ENCODE data around the gene FBXL7.

The FBXL7 gene

GRCh38 chr5:15612915-15613635 is 113.1 kb downstream of the FBXL7 start:
- no peak for DNase-seq (ENCODE audit: low read depth, low spot score)

GRCh38 chr5:15614679-15615078 is 114.7 kb downstream of the FBXL7 start:
- DNase-seq (ENCODE audit: low read depth, low spot score) = no peak

- no peak for DNase-seq (ENCODE audit: low read depth, low spot score)
Observed at GRCh38 chr5:15615859-15616258, 115.9 kb downstream of the FBXL7 start.

GRCh38 chr5:15618938-15619337 is 119.0 kb downstream of the FBXL7 start:
- no peak for DNase-seq (ENCODE audit: low read depth, low spot score)

GRCh38 chr5:15620501-15620900 is 120.5 kb downstream of the FBXL7 start:
- no peak for DNase-seq (ENCODE audit: low read depth, low spot score)

GRCh38 chr5:15621094-15621493 is 121.1 kb downstream of the FBXL7 start:
- no peak for DNase-seq (ENCODE audit: low read depth, low spot score)

- no peak for DNase-seq (ENCODE audit: low read depth, low spot score)
Observed at GRCh38 chr5:15623794-15624193, 123.8 kb downstream of the FBXL7 start.

- no peak for DNase-seq (ENCODE audit: low read depth, low spot score)
Observed at GRCh38 chr5:15627109-15627508, 127.1 kb downstream of the FBXL7 start.

GRCh38 chr5:15627647-15628046 is 127.7 kb downstream of the FBXL7 start:
- no peak for DNase-seq (ENCODE audit: low read depth, low spot score)

- no peak for DNase-seq (ENCODE audit: low read depth, low spot score)
Observed at GRCh38 chr5:15630441-15630840, 130.5 kb downstream of the FBXL7 start.

- DNase-seq (ENCODE audit: low read depth, low spot score) = no peak
Observed at GRCh38 chr5:15634591-15635288, 134.8 kb downstream of the FBXL7 start.

GRCh38 chr5:15635289-15635616 is 135.3 kb downstream of the FBXL7 start:
- DNase-seq (ENCODE audit: low read depth, low spot score) = no peak

- no peak for DNase-seq (ENCODE audit: low read depth, low spot score)
Observed at GRCh38 chr5:15637345-15637744, 137.4 kb downstream of the FBXL7 start.

GRCh38 chr5:15637886-15638285 is 137.9 kb downstream of the FBXL7 start:
- no peak for DNase-seq (ENCODE audit: low read depth, low spot score)

- no peak for DNase-seq (ENCODE audit: low read depth, low spot score)
Observed at GRCh38 chr5:15638296-15638695, 138.3 kb downstream of the FBXL7 start.

- DNase-seq (ENCODE audit: low read depth, low spot score) = no peak
Observed at GRCh38 chr5:15639288-15639687, 139.3 kb downstream of the FBXL7 start.

- no peak for DNase-seq (ENCODE audit: low read depth, low spot score)
Observed at GRCh38 chr5:15640116-15640515, 140.1 kb downstream of the FBXL7 start.

- DNase-seq (ENCODE audit: low read depth, low spot score) = no peak
Observed at GRCh38 chr5:15643731-15644130, 143.8 kb downstream of the FBXL7 start.

GRCh38 chr5:15645381-15646160 is 145.6 kb downstream of the FBXL7 start:
- DNase-seq (ENCODE audit: low read depth, low spot score) = peak; percentile 5

GRCh38 chr5:15646371-15646770 is 146.4 kb downstream of the FBXL7 start:
- DNase-seq (ENCODE audit: low read depth, low spot score) = no peak

- DNase-seq (ENCODE audit: low read depth, low spot score) = no peak
Observed at GRCh38 chr5:15647251-15647650, 147.3 kb downstream of the FBXL7 start.

GRCh38 chr5:15650266-15650665 is 150.3 kb downstream of the FBXL7 start:
- no peak for DNase-seq (ENCODE audit: low read depth, low spot score)

- no peak for DNase-seq (ENCODE audit: low read depth, low spot score)
Observed at GRCh38 chr5:15654779-15655178, 154.8 kb downstream of the FBXL7 start.

All from iPS DF 19.7 (cell line).